Fibroblast of gingiva (primary cell): ENCODE results near the gene GLP2R.
"Not testable (repeated sequence)": the region's sequence is repeated elsewhere in the genome, so short reads cannot be mapped to it uniquely, and the experiment has no call there.

Experiments
- DNase-seq: peaks from one replicate; pipeline ENCODE4 v3.0.0-alpha.2; 2011; ENCODE audit warnings: low read depth

Gene GLP2R

GRCh38 chr17:9899280-9900043 lies 73.7 kb downstream of the GLP2R start:
- no peak for DNase-seq

GRCh38 chr17:9900044-9900594 lies 74.4 kb downstream of the GLP2R start:
- no peak for DNase-seq

GRCh38 chr17:9900784-9901183 lies 75.1 kb downstream of the GLP2R start:
- DNase-seq, result no peak

GRCh38 chr17:9902120-9902519 lies 76.4 kb downstream of the GLP2R start:
- no peak for DNase-seq

- no peak for DNase-seq
Observed at GRCh38 chr17:9904277-9905077, 78.8 kb downstream of the GLP2R start.

- DNase-seq, result no peak
Observed at GRCh38 chr17:9905078-9905415, 79.3 kb downstream of the GLP2R start, which contains the start of gene RCVRN. Gene RCVRN, minus strand, starts transcription at chr17:9905271. Its CDS starts 91 bp downstream, at chr17:9905180.

- no peak for DNase-seq
Observed at GRCh38 chr17:9905902-9906301, 80.2 kb downstream of the GLP2R start.

- DNase-seq, result no peak
Observed at GRCh38 chr17:9906616-9907015, 80.9 kb downstream of the GLP2R start.

- DNase-seq, result no peak
Observed at GRCh38 chr17:9907131-9907530, 81.4 kb downstream of the GLP2R start.

GRCh38 chr17:9907883-9908648 lies 82.3 kb downstream of the GLP2R start:
- DNase-seq, result no peak

- DNase-seq, result no peak
Observed at GRCh38 chr17:9908649-9909042, 82.9 kb downstream of the GLP2R start.

- DNase-seq, result no peak
Observed at GRCh38 chr17:9911089-9911488, 85.4 kb downstream of the GLP2R start.

- DNase-seq, result no peak
Observed at GRCh38 chr17:9912121-9913099, 86.7 kb downstream of the GLP2R start.

GRCh38 chr17:9913476-9913875 lies 87.8 kb downstream of the GLP2R start:
- no peak for DNase-seq

GRCh38 chr17:9916108-9916507 lies 90.4 kb downstream of the GLP2R start:
- no peak for DNase-seq

GRCh38 chr17:9917131-9917530 lies 91.4 kb downstream of the GLP2R start:
- no peak for DNase-seq

GRCh38 chr17:9917801-9918200 lies 92.1 kb downstream of the GLP2R start:
- DNase-seq, result no peak

- DNase-seq, result no peak
Observed at GRCh38 chr17:9918352-9918751, 92.6 kb downstream of the GLP2R start.

GRCh38 chr17:9918804-9919352 lies 93.2 kb downstream of the GLP2R start:
- DNase-seq, result no peak

GRCh38 chr17:9921216-9921615 lies 95.5 kb downstream of the GLP2R start:
- DNase-seq, result not testable (repeated sequence)
